Medulla oblongata (tissue), 1 donor: ENCODE data around the gene FBXO17.

Experiments
- DNase-seq: peaks from one replicate; pipeline ENCODE4 v3.0.0-alpha.2; 2015; ENCODE audit errors: extremely low spot score

Gene FBXO17

GRCh38 chr19:38891771-38892170, 83.8 kb downstream of the FBXO17 start:
- peak; percentile 74 for DNase-seq
